Right atrium auricular region (tissue), 2 donors: Measurements from ENCODE around the gene SGMS2. TPM values are rescaled to one million over a fixed set of nuclear protein-coding genes. Genes with fewer than 3 reads are reported as not detected.

Experiments
- DNase-seq: peaks from one replicate; pipeline ENCODE4 v3.0.0-alpha.2; 2019; ENCODE audit warnings: low spot score
- H3K27ac ChIP-seq, 2 donors: fragments of 200-600 bp; sonication (generic); 1 replicate in 1 of 2; 2 replicates in 1 of 2; pipeline ENCODE4 v1.5.1; 2016 to 2019
- H3K27me3 ChIP-seq, 2 donors: fragments of 200-600 bp; sonication (generic); one replicate each; pipeline versions ENCODE4 v1.5.1 to v1.6.0; 2017 to 2019
- H3K36me3 ChIP-seq: fragments of 200-600 bp; sonication (generic); one replicate; pipeline ENCODE4 v1.5.1; 2016
- H3K4me1 ChIP-seq, 2 donors: fragments of 200-600 bp; sonication (generic); one replicate each; pipeline versions ENCODE4 v1.5.1 to v1.6.0; 2017 to 2019
- H3K4me3 ChIP-seq, 2 donors: fragments of 200-600 bp; sonication (generic); 1 replicate in 1 of 2; 2 replicates in 1 of 2; pipeline ENCODE4 v1.5.1; 2017 to 2019; ENCODE audit warnings: mild to moderate bottlenecking in 1 of 2, moderate library complexity in 1 of 2
- H3K9me3 ChIP-seq, 2 donors: fragments of 200-600 bp; sonication (generic); one replicate each; pipeline ENCODE4 v1.5.1; 2019
- CTCF ChIP-seq, 2 donors: fragments of 200-600 bp; sonication (generic); IDR thresholded peaks; one replicate each; pipeline ENCODE4 v1.5.1; 2019; ENCODE audit warnings: antibody characterized with exemption in 2 of 2
- total RNA-seq, 2 donors: library from RNA; depleted of rRNA; stranded (reverse); fragments of >200 nt; gene quantifications; one replicate each; pipeline ENCODE4 v1.1.0, GENCODE V29; 2016

The SGMS2 gene
- total RNA-seq, 2 donors from 2014 or later: 53.6 to 73.6 TPM

GRCh38 chr4:107806196-107806595 is 18.5 kb upstream of the SGMS2 start:
- Histone ChIP-seq H3K4me3 (no peak overlapping the region), H3K36me3 (no peaks in the 10 kb centered on the region), H3K27ac (no peak overlapping the region), H3K9me3 (no peaks in the 10 kb centered on the region), H3K27me3 (no peaks in the 10 kb centered on the region), H3K4me1 (no peaks in the 10 kb centered on the region)
- no peak for DNase-seq
- TF ChIP-seq CTCF (IDR thresholded peaks at IDR 0.05): no peak

GRCh38 chr4:107808572-107808971 is 16.2 kb upstream of the SGMS2 start:
- H3K27ac ChIP-seq: no peak overlapping the region
- no peak overlapping the region for H3K4me3 ChIP-seq
- no peaks in the 10 kb centered on the region for H3K9me3 ChIP-seq
- DNase-seq: no peak
- TF ChIP-seq CTCF (IDR thresholded peaks at IDR 0.05): no peak
- no peaks in the 10 kb centered on the region for H3K4me1 ChIP-seq
- H3K27me3 ChIP-seq: no peaks in the 10 kb centered on the region
- no peaks in the 10 kb centered on the region for H3K36me3 ChIP-seq

GRCh38 chr4:107809210-107809609 is 15.5 kb upstream of the SGMS2 start:
- Histone ChIP-seq H3K9me3 (no peaks in the 10 kb centered on the region), H3K27me3 (no peaks in the 10 kb centered on the region), H3K4me3 (no peak overlapping the region), H3K4me1 (no peaks in the 10 kb centered on the region), H3K36me3 (no peaks in the 10 kb centered on the region), H3K27ac (no peak overlapping the region)
- TF ChIP-seq CTCF (IDR thresholded peaks at IDR 0.05): no peak
- DNase-seq: no peak

- Histone ChIP-seq H3K9me3 (no peaks in the 10 kb centered on the region), H3K27ac (no peak overlapping the region), H3K4me3 (no peak overlapping the region), H3K27me3 (no peaks in the 10 kb centered on the region), H3K4me1 (no peaks in the 10 kb centered on the region), H3K36me3 (no peaks in the 10 kb centered on the region)
- DNase-seq: no peak
- TF ChIP-seq CTCF (IDR thresholded peaks at IDR 0.05): no peak
Observed at GRCh38 chr4:107814758-107815157, 10.0 kb upstream of the SGMS2 start.

- Histone ChIP-seq H3K4me3 (no peak overlapping the region), H3K27me3 (no peaks in the 10 kb centered on the region), H3K4me1 (no peaks in the 10 kb centered on the region), H3K36me3 (no peaks in the 10 kb centered on the region), H3K9me3 (no peaks in the 10 kb centered on the region), H3K27ac (no peak overlapping the region)
- DNase-seq: no peak
- TF ChIP-seq CTCF (IDR thresholded peaks at IDR 0.05): no peak
Observed at GRCh38 chr4:107815158-107815557, 9.6 kb upstream of the SGMS2 start.

GRCh38 chr4:107818301-107818910 is 6.3 kb upstream of the SGMS2 start:
- H3K27ac ChIP-seq: no peak overlapping the region
- TF ChIP-seq CTCF (IDR thresholded peaks at IDR 0.05): no peak
- H3K4me3 ChIP-seq: no peak overlapping the region
- no peaks in the 10 kb centered on the region for H3K4me1 ChIP-seq
- no peak for DNase-seq
- H3K9me3 ChIP-seq: no peaks in the 10 kb centered on the region
- no peaks in the 10 kb centered on the region for H3K27me3 ChIP-seq
- no peaks in the 10 kb centered on the region for H3K36me3 ChIP-seq
